Measurements from ENCODE around the gene LRRC27.

LRRC27 gene

DNA sequence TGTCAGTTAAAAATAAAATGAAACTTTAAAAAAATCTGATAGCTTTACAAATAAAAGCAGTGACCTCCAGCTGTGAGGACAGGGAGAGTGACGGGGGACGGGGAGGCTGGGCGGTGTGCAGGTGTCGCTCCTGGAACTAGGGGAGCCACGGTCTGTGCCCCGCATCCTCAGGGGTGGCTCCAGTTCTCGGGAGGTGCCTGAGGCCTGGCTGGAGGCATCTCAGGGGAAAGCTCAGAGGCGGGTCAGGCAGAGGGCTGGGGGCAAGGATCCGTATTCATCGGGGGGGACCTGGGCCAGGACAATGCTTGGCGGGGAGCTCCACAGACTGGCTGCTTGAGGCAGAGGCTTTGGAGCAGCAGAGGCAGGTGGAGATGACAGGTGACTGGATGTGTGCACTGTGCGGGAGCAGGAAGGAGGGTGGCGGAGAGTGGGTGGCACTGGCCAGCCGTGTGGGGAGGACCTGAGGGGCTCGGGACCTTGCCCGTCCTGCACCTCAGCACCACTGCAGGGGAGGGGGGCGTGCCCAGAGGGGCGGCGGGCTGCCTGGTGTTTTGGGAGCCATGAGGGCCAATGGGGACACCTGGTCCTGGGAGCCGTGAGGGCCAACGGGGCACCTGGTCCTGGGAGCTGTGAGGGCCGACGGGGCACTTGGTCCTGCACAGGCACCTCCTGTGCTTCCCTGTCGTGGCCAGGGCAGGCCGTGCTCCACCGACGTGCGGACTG lies 78.2 kb downstream of the LRRC27 start:
- no peak overlapping the region for H3K4me3 ChIP-seq (ENCODE audit: low read length)
- DNase-seq (ENCODE audit: low read depth), result no peak
- TF ChIP-seq, protein P1, sequence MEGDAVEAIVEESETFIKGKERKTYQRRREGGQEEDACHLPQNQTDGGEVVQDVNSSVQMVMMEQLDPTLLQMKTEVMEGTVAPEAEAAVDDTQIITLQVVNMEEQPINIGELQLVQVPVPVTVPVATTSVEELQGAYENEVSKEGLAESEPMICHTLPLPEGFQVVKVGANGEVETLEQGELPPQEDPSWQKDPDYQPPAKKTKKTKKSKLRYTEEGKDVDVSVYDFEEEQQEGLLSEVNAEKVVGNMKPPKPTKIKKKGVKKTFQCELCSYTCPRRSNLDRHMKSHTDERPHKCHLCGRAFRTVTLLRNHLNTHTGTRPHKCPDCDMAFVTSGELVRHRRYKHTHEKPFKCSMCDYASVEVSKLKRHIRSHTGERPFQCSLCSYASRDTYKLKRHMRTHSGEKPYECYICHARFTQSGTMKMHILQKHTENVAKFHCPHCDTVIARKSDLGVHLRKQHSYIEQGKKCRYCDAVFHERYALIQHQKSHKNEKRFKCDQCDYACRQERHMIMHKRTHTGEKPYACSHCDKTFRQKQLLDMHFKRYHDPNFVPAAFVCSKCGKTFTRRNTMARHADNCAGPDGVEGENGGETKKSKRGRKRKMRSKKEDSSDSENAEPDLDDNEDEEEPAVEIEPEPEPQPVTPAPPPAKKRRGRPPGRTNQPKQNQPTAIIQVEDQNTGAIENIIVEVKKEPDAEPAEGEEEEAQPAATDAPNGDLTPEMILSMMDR (conservative IDR thresholded peaks at IDR 0.05; ENCODE audit: low read length), result no peak

DNA sequence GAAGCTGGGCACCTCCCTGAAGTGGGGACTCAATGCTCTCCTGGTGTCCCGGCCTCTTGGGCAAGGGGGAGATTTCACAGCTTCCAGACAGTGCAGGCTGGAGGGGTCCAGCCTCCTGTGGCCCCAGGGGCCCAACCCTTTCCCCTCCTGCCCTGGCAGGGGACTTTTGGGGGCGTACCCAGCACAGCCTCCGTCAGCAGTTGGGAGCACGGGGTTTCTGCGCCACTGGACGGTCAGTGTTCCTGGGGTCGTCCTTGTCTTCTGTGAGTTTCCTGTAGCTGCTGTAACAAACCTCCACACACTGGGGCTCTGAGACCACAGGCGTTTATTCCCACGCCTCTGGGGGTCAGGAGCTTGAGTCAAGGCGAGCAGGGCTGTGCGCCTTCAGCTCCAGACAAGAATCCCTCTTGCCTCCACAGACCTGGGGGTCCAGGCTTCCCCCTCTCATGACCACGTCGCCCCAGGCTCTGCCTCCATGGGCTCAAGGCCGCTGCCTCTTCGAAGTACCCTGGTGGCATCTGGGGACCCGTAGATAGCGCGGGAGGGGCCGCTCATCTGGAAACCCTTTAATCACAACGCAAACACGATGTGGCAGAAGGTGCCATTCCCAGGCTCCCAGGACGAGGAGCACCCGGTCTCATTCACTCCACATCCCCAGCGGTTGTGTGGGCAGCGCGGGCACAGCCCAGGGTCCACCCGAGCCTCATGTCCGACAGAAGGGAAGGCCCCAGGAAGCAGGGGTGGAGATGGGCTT lies 79.0 kb downstream of the LRRC27 start:
- H3K4me3 ChIP-seq (ENCODE audit: low read length), result no peak overlapping the region
- no peak for DNase-seq (ENCODE audit: low read depth)
- TF ChIP-seq, protein P1 (conservative IDR thresholded peaks at IDR 0.05; ENCODE audit: low read length), result no peak

DNA sequence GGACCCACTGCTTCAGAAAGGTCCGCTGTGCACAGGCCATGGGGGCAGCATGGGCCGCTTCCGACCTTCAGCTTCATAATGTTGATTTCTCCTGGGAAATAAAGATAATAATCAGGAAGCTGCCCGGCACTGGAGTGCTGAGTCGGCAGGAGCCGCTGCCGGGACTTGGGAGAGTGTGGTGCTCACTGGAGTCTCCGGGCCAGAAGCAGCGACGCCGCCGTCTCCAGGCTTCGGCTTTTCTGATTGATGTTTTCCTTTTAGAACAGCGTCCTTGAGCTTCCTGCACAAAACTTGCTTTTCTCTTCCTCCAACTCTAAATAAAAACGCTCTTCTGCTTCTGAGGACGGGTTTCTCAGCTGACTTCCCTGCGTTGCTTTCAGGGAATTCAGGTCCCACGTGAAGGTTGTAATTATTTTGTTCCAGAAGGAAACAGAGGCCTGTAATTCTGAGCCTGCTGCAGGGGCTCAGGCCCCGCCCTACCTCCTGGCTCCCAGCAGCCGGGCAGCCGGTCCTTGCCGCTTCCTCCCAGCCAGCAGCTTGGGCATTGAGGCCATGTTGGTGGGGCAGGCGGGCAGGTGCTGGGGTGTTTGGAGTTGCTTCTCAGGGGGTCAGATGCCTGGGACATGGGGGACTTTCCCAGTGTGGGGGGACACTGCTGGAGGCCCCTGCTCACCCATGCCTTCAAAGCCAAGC lies 79.7 kb downstream of the LRRC27 start:
- TF ChIP-seq, protein P1 (conservative IDR thresholded peaks at IDR 0.05; ENCODE audit: low read length), result no peak; the same call in 1 of the 2 replicates
- peak; percentile 47 for DNase-seq (ENCODE audit: low read depth)
- H3K4me3 ChIP-seq (ENCODE audit: low read length), result no peak overlapping the region

DNA sequence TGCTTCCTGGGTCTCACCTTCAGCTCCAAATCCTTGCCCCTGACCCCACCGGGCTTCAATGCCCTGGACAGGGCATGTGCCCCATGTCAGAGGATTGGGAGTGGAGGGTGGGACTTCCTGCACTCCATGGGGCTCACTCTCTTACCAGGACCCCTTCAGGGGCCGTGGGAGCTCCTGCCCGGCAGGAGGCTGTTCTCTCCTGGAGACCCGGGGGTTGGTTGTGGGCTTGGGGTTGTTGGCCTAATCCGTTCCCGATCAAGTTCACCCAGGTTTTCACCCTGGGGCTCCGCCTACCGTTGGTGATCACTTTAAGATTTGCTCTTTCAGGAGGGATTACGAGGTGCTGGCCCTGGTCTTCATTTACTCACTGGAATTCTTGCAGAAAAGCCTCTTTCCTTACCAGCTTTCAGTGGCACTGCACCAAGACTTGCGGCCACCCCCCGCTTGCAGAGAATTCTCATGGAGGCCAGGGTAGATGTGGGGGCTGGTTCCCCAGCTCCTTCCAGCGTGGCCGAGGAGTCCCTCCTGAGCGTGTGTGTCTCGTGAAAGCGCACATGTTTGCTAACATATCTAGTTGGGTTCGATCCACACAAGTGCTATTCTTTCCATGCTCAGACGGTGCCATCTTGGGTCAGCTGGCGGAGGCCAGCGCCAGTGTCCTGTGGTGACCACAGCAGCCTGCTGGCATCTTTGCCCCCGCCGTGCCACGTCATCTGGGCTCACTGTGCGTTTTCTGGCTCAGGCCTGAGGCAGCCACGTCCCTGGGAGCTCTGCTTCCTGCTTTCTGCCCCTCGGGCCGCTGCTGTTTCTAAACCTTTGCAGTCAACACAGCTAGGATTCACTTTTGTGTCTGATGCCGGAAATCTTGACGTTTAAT lies 80.6 kb downstream of the LRRC27 start:
- DNase-seq (ENCODE audit: low read depth), result no peak
- TF ChIP-seq, protein P1 (conservative IDR thresholded peaks at IDR 0.05; ENCODE audit: low read length), result no peak
- H3K4me3 ChIP-seq (ENCODE audit: low read length), result no peak overlapping the region

DNA sequence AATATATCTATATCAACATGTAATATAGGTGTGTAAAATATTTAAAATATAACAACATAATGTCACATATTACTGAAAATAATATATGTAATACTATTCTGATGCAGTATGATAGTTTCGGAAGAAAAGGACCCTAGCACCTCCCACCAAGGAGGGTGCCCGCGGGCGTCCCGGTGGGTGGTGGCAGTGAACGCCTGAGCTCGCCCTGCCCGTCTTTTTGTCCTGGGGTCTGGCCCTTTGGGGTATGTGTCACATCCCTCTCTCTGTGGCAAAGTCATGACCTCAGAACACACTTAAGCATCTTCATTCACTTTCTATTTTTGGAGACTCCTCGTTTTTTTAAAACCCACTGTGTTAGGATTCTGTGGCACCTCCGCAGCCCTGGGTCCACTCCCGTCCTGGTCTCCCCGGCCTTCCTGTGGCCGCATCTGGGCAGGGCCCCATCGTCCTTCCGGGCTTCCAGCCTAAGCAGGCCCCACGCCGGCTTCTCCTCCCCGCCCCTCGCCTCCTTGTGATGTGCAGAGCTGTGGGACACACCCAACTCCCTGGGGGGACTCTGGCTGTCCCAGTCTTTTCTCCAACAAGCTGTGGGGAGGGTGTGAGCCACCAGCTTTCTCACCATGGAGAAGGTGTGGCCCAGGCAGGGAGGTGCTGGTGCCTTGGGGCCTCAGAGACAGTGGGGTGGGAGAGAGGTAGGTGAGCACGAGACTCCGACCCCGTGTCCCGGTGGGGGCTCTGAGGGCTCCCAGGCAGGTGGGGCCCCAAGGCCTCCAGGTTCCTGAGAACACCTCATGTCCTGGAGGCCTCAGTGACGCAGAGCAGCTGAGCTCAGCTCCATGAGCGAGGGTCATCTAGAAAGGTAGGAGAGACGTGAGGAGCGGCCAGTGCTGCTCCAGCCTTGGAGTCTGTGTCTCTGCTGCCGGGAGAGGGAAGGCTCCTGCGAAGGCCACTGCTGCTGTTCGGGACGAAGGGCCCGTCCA lies 81.5 kb downstream of the LRRC27 start:
- TF ChIP-seq, protein P1 (conservative IDR thresholded peaks at IDR 0.05; ENCODE audit: low read length), result no peak
- no peak for DNase-seq (ENCODE audit: low read depth)
- no peak overlapping the region for H3K4me3 ChIP-seq (ENCODE audit: low read length)
